ENCODE data around the gene GRK1.
"Not testable (repeated sequence)": the region's sequence is repeated elsewhere in the genome, so short reads cannot be mapped to it uniquely, and the experiment has no call there.

The GRK1 gene

GRCh38 chr13:113752211-113752986 is 85.4 kb downstream of the GRK1 start:
- not testable (repeated sequence) for H3K9ac ChIP-seq (ENCODE audit: low read length); H3K36me3 ChIP-seq (ENCODE audit: control insufficient read depth, low read depth, low read length); H3K27ac ChIP-seq (ENCODE audit: low read length); H3K9me3 ChIP-seq (ENCODE audit: control insufficient read depth, low read depth, low read length); H3K4me3 ChIP-seq (ENCODE audit: low read length); H3K27me3 ChIP-seq (ENCODE audit: control insufficient read depth, insufficient read depth, low read length); H3K4me1 ChIP-seq (ENCODE audit: control insufficient read depth, low read depth, low read length)

GRCh38 chr13:113753171-113753570 is 86.2 kb downstream of the GRK1 start:
- Histone ChIP-seq H3K27me3 (ENCODE audit: control insufficient read depth, insufficient read depth, low read length) (peaks cover 11% of the 10 kb centered on the region), H3K36me3 (ENCODE audit: control insufficient read depth, low read depth, low read length) (no peaks in the 10 kb centered on the region), H3K9ac (ENCODE audit: low read length) (no peak overlapping the region), H3K4me1 (ENCODE audit: control insufficient read depth, low read depth, low read length) (peaks cover under 1% of the 10 kb centered on the region), H3K4me3 (ENCODE audit: low read length) (no peak overlapping the region), H3K27ac (ENCODE audit: low read length) (no peak overlapping the region), H3K9me3 (ENCODE audit: control insufficient read depth, low read depth, low read length) (no peaks in the 10 kb centered on the region)

GRCh38 chr13:113754242-113754641 is 87.2 kb downstream of the GRK1 start:
- H3K36me3 ChIP-seq (ENCODE audit: control insufficient read depth, low read depth, low read length) = no peaks in the 10 kb centered on the region
- no peaks in the 10 kb centered on the region for H3K9me3 ChIP-seq (ENCODE audit: control insufficient read depth, low read depth, low read length)
- no peak overlapping the region for H3K27ac ChIP-seq (ENCODE audit: low read length)
- H3K9ac ChIP-seq (ENCODE audit: low read length) = no peak overlapping the region
- H3K4me1 ChIP-seq (ENCODE audit: control insufficient read depth, low read depth, low read length) = peaks cover 5% of the 10 kb centered on the region
- H3K4me3 ChIP-seq (ENCODE audit: low read length) = no peak overlapping the region
- peaks cover 18% of the 10 kb centered on the region for H3K27me3 ChIP-seq (ENCODE audit: control insufficient read depth, insufficient read depth, low read length)

- no peak overlapping the region for H3K4me3 ChIP-seq (ENCODE audit: low read length)
- H3K27ac ChIP-seq (ENCODE audit: low read length) = no peak overlapping the region
- peaks cover 23% of the 10 kb centered on the region for H3K27me3 ChIP-seq (ENCODE audit: control insufficient read depth, insufficient read depth, low read length)
- H3K9me3 ChIP-seq (ENCODE audit: control insufficient read depth, low read depth, low read length) = no peaks in the 10 kb centered on the region
- H3K4me1 ChIP-seq (ENCODE audit: control insufficient read depth, low read depth, low read length) = peaks cover 7% of the 10 kb centered on the region
- no peaks in the 10 kb centered on the region for H3K36me3 ChIP-seq (ENCODE audit: control insufficient read depth, low read depth, low read length)
- H3K9ac ChIP-seq (ENCODE audit: low read length) = no peak overlapping the region
Observed at GRCh38 chr13:113754691-113755090, 87.7 kb downstream of the GRK1 start.

GRCh38 chr13:113756441-113757097 is 89.5 kb downstream of the GRK1 start:
- H3K4me3 ChIP-seq (ENCODE audit: low read length) = no peak overlapping the region
- H3K36me3 ChIP-seq (ENCODE audit: control insufficient read depth, low read depth, low read length) = no peaks in the 10 kb centered on the region
- H3K27me3 ChIP-seq (ENCODE audit: control insufficient read depth, insufficient read depth, low read length) = peaks cover 42% of the 10 kb centered on the region
- H3K4me1 ChIP-seq (ENCODE audit: control insufficient read depth, low read depth, low read length) = peaks cover 7% of the 10 kb centered on the region
- H3K9me3 ChIP-seq (ENCODE audit: control insufficient read depth, low read depth, low read length) = no peaks in the 10 kb centered on the region
- no peak overlapping the region for H3K9ac ChIP-seq (ENCODE audit: low read length)
- H3K27ac ChIP-seq (ENCODE audit: low read length) = no peak overlapping the region

- no peak within 1 kb of the TSS for H3K27ac ChIP-seq (ENCODE audit: low read length)
- H3K9me3 ChIP-seq (ENCODE audit: control insufficient read depth, low read depth, low read length) = no peaks in the 10 kb centered on the region
- peak within 1 kb of the TSS; percentile 22 for H3K9ac ChIP-seq (ENCODE audit: low read length)
- H3K4me3 ChIP-seq (ENCODE audit: low read length) = peak within 1 kb of the TSS; percentile 82
- H3K27me3 ChIP-seq (ENCODE audit: control insufficient read depth, insufficient read depth, low read length) = peaks cover 46% of the 10 kb centered on the region
- H3K36me3 ChIP-seq (ENCODE audit: control insufficient read depth, low read depth, low read length) = no peaks in the 10 kb centered on the region
- peaks cover 7% of the 10 kb centered on the region for H3K4me1 ChIP-seq (ENCODE audit: control insufficient read depth, low read depth, low read length)
Observed at GRCh38 chr13:113758651-113759524, 91.9 kb downstream of the GRK1 start, which contains the start of gene TMEM255B. Gene TMEM255B, plus strand, starts transcription at chr13:113759226. Its CDS starts 44 bp downstream, at chr13:113759270.

- H3K4me3 ChIP-seq (ENCODE audit: low read length) = peak overlapping the region; percentile 82
- H3K9me3 ChIP-seq (ENCODE audit: control insufficient read depth, low read depth, low read length) = no peaks in the 10 kb centered on the region
- no peaks in the 10 kb centered on the region for H3K36me3 ChIP-seq (ENCODE audit: control insufficient read depth, low read depth, low read length)
- no peak overlapping the region for H3K9ac ChIP-seq (ENCODE audit: low read length)
- H3K27ac ChIP-seq (ENCODE audit: low read length) = no peak overlapping the region
- H3K27me3 ChIP-seq (ENCODE audit: control insufficient read depth, insufficient read depth, low read length) = peaks cover 46% of the 10 kb centered on the region
- peaks cover 7% of the 10 kb centered on the region for H3K4me1 ChIP-seq (ENCODE audit: control insufficient read depth, low read depth, low read length)
Observed at GRCh38 chr13:113759525-113760137, 92.6 kb downstream of the GRK1 start.

- Histone ChIP-seq H3K4me1 (ENCODE audit: control insufficient read depth, low read depth, low read length) (peaks cover 11% of the 10 kb centered on the region), H3K4me3 (ENCODE audit: low read length) (no peak overlapping the region), H3K9ac (ENCODE audit: low read length) (no peak overlapping the region), H3K27me3 (ENCODE audit: control insufficient read depth, insufficient read depth, low read length) (peaks cover 46% of the 10 kb centered on the region), H3K9me3 (ENCODE audit: control insufficient read depth, low read depth, low read length) (no peaks in the 10 kb centered on the region), H3K36me3 (ENCODE audit: control insufficient read depth, low read depth, low read length) (no peaks in the 10 kb centered on the region), H3K27ac (ENCODE audit: low read length) (no peak overlapping the region)
Observed at GRCh38 chr13:113761136-113761535, 94.1 kb downstream of the GRK1 start.

GRCh38 chr13:113762075-113762474 is 95.1 kb downstream of the GRK1 start:
- Histone ChIP-seq H3K27ac (ENCODE audit: low read length) (no peak overlapping the region), H3K9ac (ENCODE audit: low read length) (no peak overlapping the region)

GRCh38 chr13:113762538-113762937 is 95.5 kb downstream of the GRK1 start:
- Histone ChIP-seq H3K36me3 (ENCODE audit: control insufficient read depth, low read depth, low read length) (no peaks in the 10 kb centered on the region), H3K27me3 (ENCODE audit: control insufficient read depth, insufficient read depth, low read length) (peaks cover 41% of the 10 kb centered on the region), H3K27ac (ENCODE audit: low read length) (no peak overlapping the region), H3K9ac (ENCODE audit: low read length) (no peak overlapping the region), H3K9me3 (ENCODE audit: control insufficient read depth, low read depth, low read length) (no peaks in the 10 kb centered on the region), H3K4me1 (ENCODE audit: control insufficient read depth, low read depth, low read length) (peaks cover 11% of the 10 kb centered on the region), H3K4me3 (ENCODE audit: low read length) (no peak overlapping the region)

More at GRCh38 chr13:113762075-113762474, 95.1 kb downstream of the GRK1 start:
- Histone ChIP-seq H3K4me1 (ENCODE audit: control insufficient read depth, low read depth, low read length) (peaks cover 11% of the 10 kb centered on the region), H3K4me3 (ENCODE audit: low read length) (no peak overlapping the region), H3K9me3 (ENCODE audit: control insufficient read depth, low read depth, low read length) (no peaks in the 10 kb centered on the region), H3K36me3 (ENCODE audit: control insufficient read depth, low read depth, low read length) (no peaks in the 10 kb centered on the region), H3K27me3 (ENCODE audit: control insufficient read depth, insufficient read depth, low read length) (peaks cover 46% of the 10 kb centered on the region)

GRCh38 chr13:113763254-113763653 is 96.2 kb downstream of the GRK1 start:
- Histone ChIP-seq H3K4me3 (ENCODE audit: low read length) (no peak overlapping the region), H3K27me3 (ENCODE audit: control insufficient read depth, insufficient read depth, low read length) (peaks cover 34% of the 10 kb centered on the region), H3K36me3 (ENCODE audit: control insufficient read depth, low read depth, low read length) (no peaks in the 10 kb centered on the region), H3K4me1 (ENCODE audit: control insufficient read depth, low read depth, low read length) (peaks cover 10% of the 10 kb centered on the region), H3K9me3 (ENCODE audit: control insufficient read depth, low read depth, low read length) (no peaks in the 10 kb centered on the region), H3K27ac (ENCODE audit: low read length) (no peak overlapping the region), H3K9ac (ENCODE audit: low read length) (no peak overlapping the region)
